Measurements from ENCODE around the gene CPA2.

- TF ChIP-seq POLR2A (IDR thresholded peaks at IDR 0.05; ENCODE audit: low read length): no peak
- TF ChIP-seq GATA1 (IDR thresholded peaks at IDR 0.05; ENCODE audit: low read depth, low read length): no peak
Measured at GRCh38 chr7:130276796-130277762, 10.4 kb downstream of the CPA2 start.
